Measurements from ENCODE around the gene CCNDBP1. TPM values are rescaled to one million over a fixed set of nuclear protein-coding genes. Genes with fewer than 3 reads are reported as not detected.
A peak's percentile ranks its signal among the peaks of the same experiment; 100 is the strongest.
"Not testable (repeated sequence)": the region's sequence is repeated elsewhere in the genome, so short reads cannot be mapped to it uniquely, and the experiment has no call there.

CCNDBP1 gene
- total and polyA plus RNA-seq, 7 experiments from 2014 or later, result 72.3 to 163 (median 105) TPM

DNA sequence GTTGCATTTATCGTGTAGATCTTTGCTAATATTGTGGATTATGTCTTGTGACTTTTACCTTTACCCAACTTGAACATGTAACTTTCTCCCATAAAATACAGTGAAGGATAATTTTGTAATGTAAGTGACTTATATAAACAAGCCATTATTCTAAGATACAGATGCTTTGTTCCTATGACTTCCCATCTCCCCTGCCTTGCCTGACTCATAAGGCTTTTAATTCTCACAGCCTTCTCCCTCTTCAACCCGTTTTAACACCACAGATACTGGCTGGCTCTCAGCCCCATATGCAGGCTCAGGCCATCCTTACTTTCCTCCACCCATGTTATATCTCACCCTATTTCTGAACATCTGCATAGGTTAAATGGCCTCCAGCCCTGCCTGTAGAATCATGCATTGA, 4.1 kb downstream of the CCNDBP1 start:
- Mint-ChIP-seq H3K4me1 (peaks cover 19 to 63% (median 39%) of the 10 kb centered on the region in 7 donors), H3K27me3 (no peaks in the 10 kb centered on the region), H3K27ac (peak overlapping the region in 2 of 9 donors; percentile 0 to 5), H3K4me3 (peak overlapping the region in 3 of 10 donors; percentile 2 to 57 (median 40)), H3K36me3 (peaks cover 12 to 32% (median 26%) of the 10 kb centered on the region in 5 donors), H3K9me3 (no peaks in the 10 kb centered on the region)
- CTCF ChIA-PET, result no interaction called here
- Histone ChIP-seq H3K27me3 (ENCODE audit: control insufficient read depth in 2 of 2, insufficient read depth in 2 of 2, low read length in 2 of 2) (no peaks in the 10 kb centered on the region), H3K9me3 (ENCODE audit: control insufficient read depth in 2 of 3, low read length in 3 of 3) (no peaks in the 10 kb centered on the region), H3K27ac (ENCODE audit: low read depth, low read length) (no peak overlapping the region), H3K4me3 (ENCODE audit: low read length) (no peak overlapping the region), H3K36me3 (ENCODE audit: control insufficient read depth in 2 of 3, insufficient read depth in 3 of 3, low read length in 3 of 3) (peaks cover 23 to 50% (median 41%) of the 10 kb centered on the region in 3 experiments), H3K4me1 (ENCODE audit: control insufficient read depth in 2 of 2, insufficient read depth in 2 of 2, low read length in 2 of 2) (peaks cover 16 to 22% of the 10 kb centered on the region in 2 donors)
- DNase-seq (no peak), ATAC-seq (no peak)
- intact Hi-C loops (cut with micrococcal nuclease), result loop anchor here (5.0 to 10.0 kb wide), 5 partner anchors 37 to 1217 kb away; partner anchors contain the start of genes EHD4 (in 1 of the 2), MAP1A (in 1 of the 2) and STARD9 (in 1 of the 2)
- POLR2A ChIA-PET, result no interaction called here

DNA sequence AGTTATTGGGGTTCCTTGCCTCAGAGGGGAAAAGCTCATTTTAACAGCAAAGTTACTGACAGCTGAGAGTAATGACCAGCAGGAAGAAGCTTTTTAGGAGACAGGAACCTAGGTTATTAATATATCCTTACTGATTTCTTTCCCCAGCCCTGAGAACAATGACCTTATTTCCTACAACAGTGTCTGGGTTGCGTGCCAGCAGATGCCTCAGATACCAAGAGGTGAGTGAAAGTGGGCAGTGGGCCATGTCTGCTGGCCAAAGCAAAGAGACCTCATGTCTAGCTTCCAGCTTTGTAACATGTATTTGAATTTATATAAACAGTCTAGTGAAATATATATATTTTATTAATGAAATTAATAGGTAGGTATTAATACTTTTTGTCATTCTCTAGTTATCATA, 5.0 kb downstream of the CCNDBP1 start:
- no peak overlapping the region for H3K27ac ChIP-seq (ENCODE audit: low read depth, low read length)
- DNase-seq (no peak), ATAC-seq (no peak)
- peaks cover 11 to 22% of the 10 kb centered on the region in 2 donors for H3K4me1 ChIP-seq (ENCODE audit: control insufficient read depth in 2 of 2, insufficient read depth in 2 of 2, low read length in 2 of 2)
- ChIA-PET CTCF (interaction anchor here (1.3 kb wide), 1 partner anchor 14 kb away, joined by 6 read pairs; no protein-coding TSS in a partner anchor), POLR2A (interaction anchor here (0.5 kb wide), 1 partner anchor 51 kb away, joined by 5 read pairs; no protein-coding TSS in a partner anchor)
- H3K4me3 ChIP-seq (ENCODE audit: low read length), result no peak overlapping the region
- no peaks in the 10 kb centered on the region for H3K27me3 ChIP-seq (ENCODE audit: control insufficient read depth in 2 of 2, insufficient read depth in 2 of 2, low read length in 2 of 2)
- Mint-ChIP-seq H3K4me1 (peaks cover 19 to 54% (median 36%) of the 10 kb centered on the region in 7 donors), H3K4me3 (no peak overlapping the region), H3K9me3 (no peaks in the 10 kb centered on the region), H3K27me3 (no peaks in the 10 kb centered on the region), H3K36me3 (peaks cover 12 to 36% (median 34%) of the 10 kb centered on the region in 5 donors), H3K27ac (no peak overlapping the region)
- peaks cover 23 to 58% (median 41%) of the 10 kb centered on the region in 3 experiments for H3K36me3 ChIP-seq (ENCODE audit: control insufficient read depth in 2 of 3, insufficient read depth in 3 of 3, low read length in 3 of 3)
- intact Hi-C loops (cut with micrococcal nuclease), result no loop called here
- no peaks in the 10 kb centered on the region for H3K9me3 ChIP-seq (ENCODE audit: control insufficient read depth in 2 of 3, low read length in 3 of 3)

DNA sequence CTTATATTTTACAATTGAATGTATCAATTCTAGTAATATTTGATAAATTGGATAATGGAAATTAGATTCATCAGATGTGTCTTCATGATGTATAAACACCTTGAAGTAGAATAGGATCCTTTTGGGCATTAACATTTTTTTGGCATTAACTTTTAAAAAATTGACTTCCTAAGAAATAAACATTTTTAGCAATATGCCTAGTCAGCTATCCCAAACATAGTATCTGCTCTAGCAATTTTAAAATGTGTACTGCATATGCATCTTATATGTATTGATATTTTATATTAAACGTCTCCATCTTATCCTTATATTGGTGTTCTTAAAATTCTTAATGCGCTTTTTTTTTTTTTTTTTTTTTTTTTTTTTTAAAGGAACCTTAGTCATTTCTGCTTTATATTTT, 8.5 kb downstream of the CCNDBP1 start:
- Histone ChIP-seq H3K4me3 (ENCODE audit: low read length) (no peak overlapping the region), H3K27ac (ENCODE audit: low read depth, low read length) (no peak overlapping the region), H3K36me3 (ENCODE audit: control insufficient read depth in 2 of 3, insufficient read depth in 3 of 3, low read length in 3 of 3) (peaks cover 28 to 79% (median 45%) of the 10 kb centered on the region in 3 experiments), H3K9me3 (ENCODE audit: control insufficient read depth in 2 of 3, low read length in 3 of 3) (no peaks in the 10 kb centered on the region), H3K27me3 (ENCODE audit: control insufficient read depth in 2 of 2, insufficient read depth in 2 of 2, low read length in 2 of 2) (no peaks in the 10 kb centered on the region), H3K4me1 (ENCODE audit: control insufficient read depth in 2 of 2, insufficient read depth in 2 of 2, low read length in 2 of 2) (no peaks in the 10 kb centered on the region)
- no peak for DNase-seq
- Mint-ChIP-seq H3K27ac (no peak overlapping the region), H3K36me3 (peaks cover 30 to 59% (median 49%) of the 10 kb centered on the region in 5 donors), H3K4me3 (no peak overlapping the region), H3K27me3 (no peaks in the 10 kb centered on the region), H3K9me3 (peaks cover 0 to 9% (median 4%) of the 10 kb centered on the region in 11 donors), H3K4me1 (peaks cover 4 to 24% (median 10%) of the 10 kb centered on the region in 7 donors)
- ChIA-PET POLR2A (interaction anchor here (2.6 kb wide), 1 partner anchor 8 kb away, joined by 8 read pairs; the partner anchor contains the start of gene CCNDBP1), CTCF (interaction anchor here (1.3 kb wide), 1 partner anchor 11 kb away, joined by 4 read pairs; no protein-coding TSS in a partner anchor)
- intact Hi-C loops (cut with micrococcal nuclease), result no loop called here
- ATAC-seq, result no peak

DNA sequence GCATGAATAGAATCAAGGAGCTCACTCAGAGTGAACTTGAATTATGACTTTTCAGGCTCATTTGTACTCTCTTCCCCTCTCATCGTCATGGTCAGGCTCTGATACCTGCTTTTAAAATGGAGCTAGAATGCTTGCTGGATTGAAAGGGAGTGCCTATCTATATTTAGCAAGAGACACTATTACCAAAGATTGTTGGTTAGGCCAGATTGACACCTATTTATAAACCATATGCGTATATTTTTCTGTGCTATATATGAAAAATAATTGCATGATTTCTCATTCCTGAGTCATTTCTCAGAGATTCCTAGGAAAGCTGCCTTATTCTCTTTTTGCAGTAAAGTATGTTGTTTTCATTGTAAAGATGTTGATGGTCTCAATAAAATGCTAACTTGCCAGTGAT, 9.6 kb downstream of the CCNDBP1 start:
- Mint-ChIP-seq H3K36me3 (peaks cover 25 to 62% (median 44%) of the 10 kb centered on the region in 5 donors), H3K27me3 (no peaks in the 10 kb centered on the region), H3K4me1 (peaks cover 0 to 15% (median 3%) of the 10 kb centered on the region in 7 donors), H3K4me3 (no peak overlapping the region), H3K27ac (peak overlapping the region in 2 of 9 donors; percentile 3 to 41), H3K9me3 (peaks cover 0 to 11% (median 4%) of the 10 kb centered on the region in 11 donors)
- ChIA-PET CTCF (interaction anchor here (1.3 kb wide), 1 partner anchor 10 kb away, joined by 4 read pairs; no protein-coding TSS in a partner anchor), POLR2A (interaction anchor here (2.6 kb wide), 1 partner anchor 9 kb away, joined by 8 read pairs; the partner anchor contains the start of gene CCNDBP1)
- no peak for ATAC-seq
- Histone ChIP-seq H3K27ac (ENCODE audit: low read depth, low read length) (no peak overlapping the region), H3K27me3 (ENCODE audit: control insufficient read depth in 2 of 2, insufficient read depth in 2 of 2, low read length in 2 of 2) (no peaks in the 10 kb centered on the region), H3K36me3 (ENCODE audit: control insufficient read depth in 2 of 3, insufficient read depth in 3 of 3, low read length in 3 of 3) (peaks cover 20 to 71% (median 41%) of the 10 kb centered on the region in 3 experiments), H3K9me3 (ENCODE audit: control insufficient read depth in 2 of 3, low read length in 3 of 3) (no peaks in the 10 kb centered on the region), H3K4me3 (ENCODE audit: low read length) (no peak overlapping the region), H3K4me1 (ENCODE audit: control insufficient read depth in 2 of 2, insufficient read depth in 2 of 2, low read length in 2 of 2) (no peaks in the 10 kb centered on the region)
- intact Hi-C loops (cut with micrococcal nuclease), result no loop called here
- no peak for DNase-seq

- peaks cover 13 to 49% (median 22%) of the 10 kb centered on the region in 3 experiments for H3K36me3 ChIP-seq (ENCODE audit: control insufficient read depth in 2 of 3, insufficient read depth in 3 of 3, low read length in 3 of 3)
- DNase-seq, result no peak
- Mint-ChIP-seq H3K4me1 (peaks cover 0 to 7% (median 0%) of the 10 kb centered on the region in 7 donors), H3K27me3 (no peaks in the 10 kb centered on the region), H3K36me3 (peaks cover 18 to 49% (median 36%) of the 10 kb centered on the region in 5 donors), H3K9me3 (peaks cover 0 to 12% (median 4%) of the 10 kb centered on the region in 11 donors), H3K4me3 (no peak overlapping the region), H3K27ac (peak overlapping the region in 2 of 9 donors; percentile 14 to 29)
- no peaks in the 10 kb centered on the region for H3K27me3 ChIP-seq (ENCODE audit: control insufficient read depth in 2 of 2, insufficient read depth in 2 of 2, low read length in 2 of 2)
- intact Hi-C loops (cut with micrococcal nuclease), result no loop called here
- no peak overlapping the region for H3K4me3 ChIP-seq (ENCODE audit: low read length)
- H3K9me3 ChIP-seq (ENCODE audit: control insufficient read depth in 2 of 3, low read length in 3 of 3), result no peaks in the 10 kb centered on the region
- no peak overlapping the region for H3K27ac ChIP-seq (ENCODE audit: low read depth, low read length)
- ChIA-PET CTCF (no interaction called here), POLR2A (no interaction called here)
- ATAC-seq, result no peak
- no peaks in the 10 kb centered on the region for H3K4me1 ChIP-seq (ENCODE audit: control insufficient read depth in 2 of 2, insufficient read depth in 2 of 2, low read length in 2 of 2)
Observed at GRCh38 chr15:43196760-43197548, 11.8 kb downstream of the CCNDBP1 start.

DNA sequence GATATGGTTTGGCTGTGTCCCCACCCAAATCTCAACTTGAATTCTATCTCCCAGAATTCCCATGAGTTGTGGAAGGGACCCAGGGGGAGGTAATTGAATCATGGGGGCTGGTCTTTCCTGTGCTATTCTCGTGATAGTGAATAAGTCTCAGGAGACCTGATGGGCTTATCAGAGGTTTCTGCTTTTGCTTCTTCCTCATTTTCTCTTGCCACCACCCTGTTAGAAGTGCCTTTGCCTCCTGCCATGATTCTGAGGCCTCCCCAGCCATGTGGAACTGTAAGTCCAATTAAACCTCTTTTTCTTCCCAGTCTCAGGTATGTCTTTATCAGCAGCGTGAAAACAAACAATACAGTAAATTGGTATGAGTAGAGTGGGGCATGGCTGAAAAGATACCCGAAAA, 12.6 kb downstream of the CCNDBP1 start:
- H3K27ac ChIP-seq (ENCODE audit: low read depth, low read length); H3K4me1 Mint-ChIP-seq; DNase-seq; ATAC-seq; H3K9me3 ChIP-seq (ENCODE audit: control insufficient read depth in 2 of 3, low read length in 3 of 3); H3K4me3 Mint-ChIP-seq; CTCF ChIA-PET; H3K27me3 ChIP-seq (ENCODE audit: control insufficient read depth in 2 of 2, insufficient read depth in 2 of 2, low read length in 2 of 2); H3K4me1 ChIP-seq (ENCODE audit: control insufficient read depth in 2 of 2, insufficient read depth in 2 of 2, low read length in 2 of 2); H3K4me3 ChIP-seq (ENCODE audit: low read length); H3K27me3 Mint-ChIP-seq; POLR2A ChIA-PET; intact Hi-C loops (cut with micrococcal nuclease): not testable (repeated sequence)
- Mint-ChIP-seq H3K36me3 (peaks cover 18 to 45% (median 31%) of the 10 kb centered on the region in 5 donors), H3K9me3 (peaks cover 0 to 12% (median 4%) of the 10 kb centered on the region in 11 donors), H3K27ac (peak overlapping the region in 2 of 9 donors; percentile 5 to 22)
- H3K36me3 ChIP-seq (ENCODE audit: control insufficient read depth in 2 of 3, insufficient read depth in 3 of 3, low read length in 3 of 3), result peaks cover 7 to 41% (median 14%) of the 10 kb centered on the region in 3 experiments

Data from naive thymus-derived CD4-positive, alpha-beta T cell (primary cell).